Right atrium auricular region (tissue), 2 donors: Measurements from ENCODE around the gene SPDL1. TPM values are rescaled to one million over a fixed set of nuclear protein-coding genes. Genes with fewer than 3 reads are reported as not detected.

ENCODE experiments used
- DNase-seq: peaks from one replicate; pipeline ENCODE4 v3.0.0-alpha.2; 2019; ENCODE audit warnings: low spot score
- H3K27ac ChIP-seq, 2 donors: fragments of 200-600 bp; sonication (generic); 1 replicate in 1 of 2; 2 replicates in 1 of 2; pipeline ENCODE4 v1.5.1; 2016 to 2019
- H3K27me3 ChIP-seq, 2 donors: fragments of 200-600 bp; sonication (generic); one replicate each; pipeline versions ENCODE4 v1.5.1 to v1.6.0; 2017 to 2019
- H3K36me3 ChIP-seq: fragments of 200-600 bp; sonication (generic); one replicate; pipeline ENCODE4 v1.5.1; 2016
- H3K4me1 ChIP-seq, 2 donors: fragments of 200-600 bp; sonication (generic); one replicate each; pipeline versions ENCODE4 v1.5.1 to v1.6.0; 2017 to 2019
- H3K4me3 ChIP-seq, 2 donors: fragments of 200-600 bp; sonication (generic); 1 replicate in 1 of 2; 2 replicates in 1 of 2; pipeline ENCODE4 v1.5.1; 2017 to 2019; ENCODE audit warnings: mild to moderate bottlenecking in 1 of 2, moderate library complexity in 1 of 2
- H3K9me3 ChIP-seq, 2 donors: fragments of 200-600 bp; sonication (generic); one replicate each; pipeline ENCODE4 v1.5.1; 2019
- total RNA-seq, 2 donors: library from RNA; depleted of rRNA; stranded (reverse); fragments of >200 nt; gene quantifications; one replicate each; pipeline ENCODE4 v1.1.0, GENCODE V29; 2016
- TF ChIP-seq, protein P1 (sequence below), 2 donors: fragments of 200-600 bp; sonication (generic); IDR thresholded peaks; one replicate each; pipeline ENCODE4 v1.5.1; 2019; ENCODE audit warnings: antibody characterized with exemption in 2 of 2

Gene SPDL1
- total RNA-seq, 2 donors from 2014 or later = 3.4 to 8.9 TPM

DNA sequence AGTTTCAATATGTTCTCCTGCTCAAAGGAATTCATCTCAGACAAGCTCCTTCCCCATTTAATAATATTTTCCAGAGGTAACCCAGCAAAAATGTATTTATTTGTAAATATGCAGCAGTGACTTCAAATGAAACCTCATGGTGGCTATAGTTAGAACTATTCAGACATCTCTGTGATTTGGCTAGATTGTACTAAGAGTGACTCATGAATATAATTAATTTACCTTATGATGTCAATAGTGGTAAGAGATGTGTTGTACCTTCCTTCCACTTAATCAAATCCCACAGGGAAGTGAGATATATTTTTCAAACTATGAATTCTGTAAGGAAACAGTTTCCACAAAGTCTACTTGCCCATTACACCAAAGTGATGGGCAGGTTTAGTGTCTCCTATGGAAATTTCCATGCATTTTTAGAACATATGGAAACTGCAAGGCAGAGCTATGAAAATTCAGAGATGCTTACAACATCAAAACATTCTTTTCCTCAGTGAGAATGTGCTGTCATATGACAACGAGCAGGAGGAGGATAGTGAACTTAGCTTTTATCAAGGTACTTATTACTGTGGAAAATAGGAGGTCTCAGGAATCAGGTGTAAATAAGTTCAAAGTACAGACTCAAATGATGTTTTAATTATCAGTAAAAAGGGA lies 34.0 kb upstream of the SPDL1 start:
- no peak overlapping the region for H3K4me3 ChIP-seq
- TF ChIP-seq, protein P1, sequence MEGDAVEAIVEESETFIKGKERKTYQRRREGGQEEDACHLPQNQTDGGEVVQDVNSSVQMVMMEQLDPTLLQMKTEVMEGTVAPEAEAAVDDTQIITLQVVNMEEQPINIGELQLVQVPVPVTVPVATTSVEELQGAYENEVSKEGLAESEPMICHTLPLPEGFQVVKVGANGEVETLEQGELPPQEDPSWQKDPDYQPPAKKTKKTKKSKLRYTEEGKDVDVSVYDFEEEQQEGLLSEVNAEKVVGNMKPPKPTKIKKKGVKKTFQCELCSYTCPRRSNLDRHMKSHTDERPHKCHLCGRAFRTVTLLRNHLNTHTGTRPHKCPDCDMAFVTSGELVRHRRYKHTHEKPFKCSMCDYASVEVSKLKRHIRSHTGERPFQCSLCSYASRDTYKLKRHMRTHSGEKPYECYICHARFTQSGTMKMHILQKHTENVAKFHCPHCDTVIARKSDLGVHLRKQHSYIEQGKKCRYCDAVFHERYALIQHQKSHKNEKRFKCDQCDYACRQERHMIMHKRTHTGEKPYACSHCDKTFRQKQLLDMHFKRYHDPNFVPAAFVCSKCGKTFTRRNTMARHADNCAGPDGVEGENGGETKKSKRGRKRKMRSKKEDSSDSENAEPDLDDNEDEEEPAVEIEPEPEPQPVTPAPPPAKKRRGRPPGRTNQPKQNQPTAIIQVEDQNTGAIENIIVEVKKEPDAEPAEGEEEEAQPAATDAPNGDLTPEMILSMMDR (IDR thresholded peaks at IDR 0.05) = no peak
- H3K27ac ChIP-seq = no peak overlapping the region
- H3K36me3 ChIP-seq = no peaks in the 10 kb centered on the region
- no peaks in the 10 kb centered on the region for H3K27me3 ChIP-seq
- no peaks in the 10 kb centered on the region for H3K4me1 ChIP-seq
- DNase-seq = no peak
- H3K9me3 ChIP-seq = no peaks in the 10 kb centered on the region

DNA sequence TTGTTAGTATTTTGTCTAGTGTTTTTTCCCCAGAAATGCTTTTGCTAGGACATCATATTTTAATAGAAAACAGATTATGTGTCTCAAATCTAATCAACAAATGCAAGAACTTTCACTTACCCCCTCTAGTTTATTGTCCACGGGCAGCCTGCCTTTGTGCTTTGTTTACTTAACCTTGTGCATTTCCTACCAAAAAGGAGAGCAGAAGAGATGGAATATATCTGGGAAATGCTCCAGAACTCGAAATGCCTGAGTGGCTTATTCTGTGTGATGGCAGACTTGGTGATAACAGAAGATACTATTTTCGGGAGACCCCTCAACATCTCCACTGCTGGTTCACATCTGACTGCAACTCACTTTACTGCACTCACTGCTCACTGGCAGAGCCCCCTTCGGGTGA lies 33.3 kb upstream of the SPDL1 start:
- Histone ChIP-seq H3K4me1 (no peaks in the 10 kb centered on the region), H3K9me3 (no peaks in the 10 kb centered on the region), H3K36me3 (no peaks in the 10 kb centered on the region), H3K27ac (no peak overlapping the region), H3K4me3 (no peak overlapping the region), H3K27me3 (no peaks in the 10 kb centered on the region)
- no peak for DNase-seq
- TF ChIP-seq, protein P1 (IDR thresholded peaks at IDR 0.05) = no peak

DNA sequence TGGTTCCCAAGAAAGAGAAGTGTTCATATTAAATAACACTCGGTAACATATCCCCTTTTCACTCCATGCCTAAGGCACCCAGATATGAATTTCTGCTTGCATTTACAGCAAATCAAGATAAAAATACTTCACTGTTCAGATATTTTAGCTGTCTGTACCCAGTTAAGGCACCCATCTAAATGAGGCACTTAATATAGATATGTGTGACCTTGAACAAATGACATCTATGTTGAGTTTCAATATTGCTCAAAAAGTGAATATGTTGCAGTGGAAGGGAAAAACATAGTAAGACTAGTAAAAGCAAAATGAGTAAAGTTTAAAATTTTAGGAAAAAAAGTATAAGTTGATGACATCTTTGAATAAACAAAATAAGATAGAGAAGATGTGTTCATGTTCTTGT lies 32.4 kb upstream of the SPDL1 start:
- H3K27ac ChIP-seq = no peak overlapping the region
- H3K4me1 ChIP-seq = no peaks in the 10 kb centered on the region
- no peaks in the 10 kb centered on the region for H3K9me3 ChIP-seq
- no peak for DNase-seq
- TF ChIP-seq, protein P1 (IDR thresholded peaks at IDR 0.05) = no peak
- H3K4me3 ChIP-seq = no peak overlapping the region
- H3K36me3 ChIP-seq = no peaks in the 10 kb centered on the region
- H3K27me3 ChIP-seq = no peaks in the 10 kb centered on the region

DNA sequence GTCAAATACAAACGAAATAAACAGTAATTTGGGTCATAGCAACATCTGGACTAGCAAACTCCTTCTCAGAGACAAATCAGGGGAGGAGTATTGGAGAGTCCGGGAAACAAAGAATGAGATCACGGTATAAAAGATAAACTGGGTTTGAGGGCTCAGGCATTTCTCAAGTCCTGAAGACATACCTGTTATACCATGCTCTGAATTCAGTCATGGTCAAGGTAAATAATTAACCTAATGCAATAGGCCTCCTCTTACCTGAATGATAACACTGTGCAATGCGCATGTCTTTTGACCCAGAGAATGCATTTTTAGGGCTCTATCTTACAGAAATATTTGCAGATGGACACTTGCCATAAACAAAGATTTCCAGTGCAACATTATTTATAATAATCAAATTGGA lies 31.9 kb upstream of the SPDL1 start:
- Histone ChIP-seq H3K27ac (no peak overlapping the region), H3K9me3 (no peaks in the 10 kb centered on the region), H3K4me1 (no peaks in the 10 kb centered on the region), H3K4me3 (no peak overlapping the region), H3K27me3 (no peaks in the 10 kb centered on the region), H3K36me3 (no peaks in the 10 kb centered on the region)
- no peak for DNase-seq
- TF ChIP-seq, protein P1 (IDR thresholded peaks at IDR 0.05) = no peak

DNA sequence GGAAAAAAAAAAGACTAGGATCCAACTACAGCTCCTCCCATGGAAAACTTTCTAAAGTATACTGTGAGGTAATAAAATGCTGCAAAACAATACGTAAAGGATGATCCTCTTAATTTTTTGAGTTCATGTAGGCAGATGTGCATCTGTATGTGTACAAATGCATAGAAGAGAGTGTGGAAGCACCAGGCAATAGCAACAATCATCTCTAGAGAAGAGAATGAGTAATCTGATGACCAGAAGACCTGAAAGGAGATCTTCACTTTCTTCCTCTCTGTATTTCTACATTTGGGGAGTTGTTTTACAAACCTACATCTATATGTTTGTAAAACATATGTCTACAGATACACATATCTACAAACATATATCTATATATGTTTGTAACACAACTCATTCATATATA lies 29.3 kb upstream of the SPDL1 start:
- Histone ChIP-seq H3K4me1 (no peaks in the 10 kb centered on the region), H3K27me3 (no peaks in the 10 kb centered on the region), H3K36me3 (no peaks in the 10 kb centered on the region), H3K9me3 (peaks cover 0 to 7% of the 10 kb centered on the region in 2 donors), H3K27ac (no peak overlapping the region), H3K4me3 (no peak overlapping the region)
- TF ChIP-seq, protein P1 (IDR thresholded peaks at IDR 0.05) = no peak
- no peak for DNase-seq

DNA sequence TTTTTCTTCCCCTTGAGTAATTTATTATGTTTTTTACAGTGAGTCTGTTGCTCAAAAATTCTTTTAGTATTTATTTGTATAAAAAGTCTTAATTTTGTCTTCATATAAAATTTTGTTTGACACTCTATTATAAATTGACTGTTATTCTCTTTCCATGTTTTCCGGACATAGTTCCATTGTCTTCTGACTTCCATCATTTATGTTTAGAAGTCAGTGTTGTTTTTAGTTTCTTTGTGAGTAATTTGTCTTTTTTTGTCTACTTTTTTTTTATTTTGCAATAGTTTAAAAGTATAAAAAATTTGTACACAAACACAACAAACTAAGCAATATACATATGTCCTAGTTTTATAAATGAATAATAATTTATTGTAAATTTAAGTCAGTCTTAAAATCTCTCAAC lies 25.7 kb upstream of the SPDL1 start:
- no peaks in the 10 kb centered on the region for H3K27me3 ChIP-seq
- no peak for DNase-seq
- no peak overlapping the region for H3K4me3 ChIP-seq
- no peak overlapping the region for H3K27ac ChIP-seq
- H3K4me1 ChIP-seq = no peaks in the 10 kb centered on the region
- peaks cover 0 to 7% of the 10 kb centered on the region in 2 donors for H3K9me3 ChIP-seq
- TF ChIP-seq, protein P1 (IDR thresholded peaks at IDR 0.05) = no peak
- H3K36me3 ChIP-seq = no peaks in the 10 kb centered on the region
